GM23338 (cell line): ENCODE measurements around the gene RIOX2. TPM values are rescaled to one million over a fixed set of nuclear protein-coding genes. Genes with fewer than 3 reads are reported as not detected.
A peak's percentile ranks its signal among the peaks of the same experiment; 100 is the strongest.
"Not testable (repeated sequence)": the region's sequence is repeated elsewhere in the genome, so short reads cannot be mapped to it uniquely, and the experiment has no call there.

Experiments used
- ATAC-seq: fragments of 200-7000 bp; cut with Tn5 transposase; 3 replicates; pipeline ENCODE4 v1.9.1; 2020
- DNase-seq: peaks from one replicate; pipeline ENCODE4 v3.0.0-alpha.2; 2015; ENCODE audit warnings: low spot score
- H2AFZ ChIP-seq: fragments of 200-600 bp; sonication (generic); 2 replicates; pipeline ENCODE4 v1.8.0; 2016; ENCODE audit warnings: antibody characterized with exemption, mild to moderate bottlenecking, moderate library complexity
- H3F3A ChIP-seq: fragments of 200-600 bp; sonication (generic); replicated peaks from 2 replicates; pipeline ENCODE4 v1.8.0; 2017; ENCODE audit warnings: antibody characterized with exemption, mixed run types, low read depth
- H3K27ac ChIP-seq: fragments of 200-600 bp; sonication (generic); 2 replicates; pipeline ENCODE4 v1.6.1; 2016; ENCODE audit warnings: low read depth
- H3K27me3 ChIP-seq: fragments of 200-600 bp; sonication (generic); 2 replicates; pipeline ENCODE4 v1.8.0; 2016; ENCODE audit warnings: mild to moderate bottlenecking, mixed run types, moderate library complexity; ENCODE audit not compliant: insufficient read depth
- H3K36me3 ChIP-seq: fragments of 200-600 bp; sonication (generic); 2 replicates; pipeline ENCODE4 v1.8.0; 2016; ENCODE audit warnings: mild to moderate bottlenecking; ENCODE audit not compliant: insufficient read depth
- H3K4me1 ChIP-seq: fragments of 200-600 bp; sonication (generic); 2 replicates; pipeline ENCODE4 v1.8.0; 2016; ENCODE audit warnings: mild to moderate bottlenecking, moderate library complexity; ENCODE audit not compliant: insufficient read depth
- H3K4me2 ChIP-seq: fragments of 200-600 bp; sonication (generic); 2 replicates; pipeline ENCODE4 v1.7.1; 2017; ENCODE audit warnings: mixed run types
- H3K4me3 ChIP-seq: fragments of 200-600 bp; sonication (generic); 2 replicates; pipeline ENCODE4 v1.6.1; 2016; ENCODE audit warnings: mixed run types
- H3K79me2 ChIP-seq: fragments of 200-600 bp; sonication (generic); replicated peaks from 2 replicates; pipeline ENCODE4 v1.8.0; 2017; ENCODE audit warnings: mild to moderate bottlenecking; ENCODE audit not compliant: insufficient read depth
- H3K9me2 ChIP-seq: fragments of 200-600 bp; sonication (generic); 2 replicates; pipeline ENCODE4 v1.8.0; 2017; ENCODE audit not compliant: insufficient read depth
- H4K20me1 ChIP-seq: fragments of 200-600 bp; sonication (generic); replicated peaks from 2 replicates; pipeline ENCODE4 v1.8.0; 2017; ENCODE audit warnings: mild to moderate bottlenecking; ENCODE audit not compliant: insufficient read depth
- H3K27ac Mint-ChIP-seq: 2 replicates; pipeline ENCODE4 v1.8.0; 2020; ENCODE audit warnings: inconsistent platforms, mild to moderate bottlenecking, moderate library complexity, mixed read lengths
- H3K27me3 Mint-ChIP-seq: 3 replicates; pipeline ENCODE4 v1.8.0; 2022; ENCODE audit warnings: low read depth, mild to moderate bottlenecking, moderate library complexity, mixed read lengths, inconsistent platforms; ENCODE audit not compliant: insufficient read depth, poor library complexity
- H3K36me3 Mint-ChIP-seq: 3 replicates; pipeline ENCODE4 v1.8.0; 2021; ENCODE audit warnings: low read depth, mild to moderate bottlenecking, inconsistent platforms, moderate library complexity, mixed read lengths
- H3K4me1 Mint-ChIP-seq: 3 replicates; pipeline ENCODE4 v1.8.0; 2020; ENCODE audit warnings: mild to moderate bottlenecking, inconsistent platforms, mixed read lengths
- H3K4me3 Mint-ChIP-seq: 3 replicates; pipeline ENCODE4 v1.8.0; 2021; ENCODE audit warnings: moderate library complexity, mild to moderate bottlenecking, inconsistent platforms, mixed read lengths
- H3K9me3 Mint-ChIP-seq: 3 replicates; pipeline ENCODE4 v1.8.0; 2020; ENCODE audit warnings: moderate library complexity, mild to moderate bottlenecking, inconsistent platforms, mixed read lengths
- CTCF ChIP-seq, 2 experiments: fragments of 200-600 bp in 1 of 2; sonication (generic) in 1 of 2; conservative IDR thresholded peaks; 2 replicates each; pipeline versions ENCODE4 v1.5.1 to v1.6.1; 2016 to 2017; ENCODE audit warnings: antibody characterized with exemption in 2 of 2, low read depth in 2 of 2, mild to moderate bottlenecking in 2 of 2, moderate library complexity in 1 of 2
- NANOG ChIP-seq: IDR thresholded peaks from 2 replicates; pipeline ENCODE4 v1.6.1; 2016; ENCODE audit warnings: antibody characterized with exemption, borderline replicate concordance
- POLR2AphosphoS5 ChIP-seq: IDR thresholded peaks from 2 replicates; pipeline ENCODE4 v1.6.1; 2016; ENCODE audit warnings: antibody characterized with exemption, low read depth
- REST ChIP-seq: IDR thresholded peaks from one replicate; pipeline ENCODE4 v1.6.1; 2018; ENCODE audit warnings: antibody characterized with exemption; ENCODE audit not compliant: unreplicated experiment
- ZNF331 ChIP-seq: fragments of 250-450 bp; sonication (Bioruptor Pico); IDR thresholded peaks from 2 replicates; pipeline ENCODE4 v1.5.0; 2020; ENCODE audit warnings: low read depth, mild to moderate bottlenecking, moderate library complexity
- polyA plus RNA-seq: library from polyadenylated mRNA; unstranded; fragments of >200 nt; fragmentation: Nextera tagmentation; extraction: Ambion mirVana; gene quantifications from 2 replicates; pipeline ENCODE4 v1.2.1, GENCODE V29; 2016
- total RNA-seq: library from RNA; depleted of rRNA; stranded (reverse); fragments of >200 nt; shearing (Covaris generic); gene quantifications from 2 replicates; pipeline ENCODE4 v1.2.3, GENCODE V29; 2014

RIOX2 gene
- total and polyA plus RNA-seq, 2 experiments from 2014 or later, result 9.0 to 10.7 TPM

GRCh38 chr3:98012979-98013378 lies 40.7 kb upstream of the RIOX2 start (continued):
- TF ChIP-seq ZNF331 (CRISPR knock-in tag), result no peak

GRCh38 chr3:98010883-98011449 lies 38.7 kb upstream of the RIOX2 start:
- not testable (repeated sequence) for H3K27me3 ChIP-seq, H3K79me2 ChIP-seq, H3K4me3 ChIP-seq, DNase-seq, H2AFZ ChIP-seq, H3K36me3 Mint-ChIP-seq, H3K27ac ChIP-seq, H3K4me2 ChIP-seq, H3K4me1 ChIP-seq, H3K9me3 Mint-ChIP-seq, H3K4me1 Mint-ChIP-seq, H3K9me2 ChIP-seq, H3F3A ChIP-seq, H3K27me3 Mint-ChIP-seq, H3K4me3 Mint-ChIP-seq, H3K27ac Mint-ChIP-seq, ATAC-seq, H3K36me3 ChIP-seq, H4K20me1 ChIP-seq

GRCh38 chr3:98010194-98010882 lies 38.1 kb upstream of the RIOX2 start:
- H3K4me3 ChIP-seq, result no peak overlapping the region
- no peak overlapping the region for H3K27ac ChIP-seq
- H3K4me3 Mint-ChIP-seq, result no peak overlapping the region
- no peaks in the 10 kb centered on the region for H3K36me3 Mint-ChIP-seq
- H3F3A ChIP-seq, result no peaks in the 10 kb centered on the region
- no peaks in the 10 kb centered on the region for H3K9me3 Mint-ChIP-seq
- no peak overlapping the region for H3K4me2 ChIP-seq
- no peaks in the 10 kb centered on the region for H3K36me3 ChIP-seq
- H3K9me2 ChIP-seq, result no peaks in the 10 kb centered on the region
- no peak for ATAC-seq
- peak; percentile 22 for DNase-seq
- no peak overlapping the region for H3K27ac Mint-ChIP-seq
- H3K27me3 Mint-ChIP-seq, result peaks cover 3% of the 10 kb centered on the region
- H3K4me1 Mint-ChIP-seq, result no peaks in the 10 kb centered on the region
- H3K4me1 ChIP-seq, result no peaks in the 10 kb centered on the region
- no peak overlapping the region for H2AFZ ChIP-seq
- TF ChIP-seq CTCF (conservative IDR thresholded peaks at IDR 0.05; ENCODE audit: low read depth in 2 of 2) (peak; percentile 23 to 56; a peak in 3 of 4 replicates), REST (no peak), POLR2AphosphoS5 (no peak), NANOG (no peak)
- no peaks in the 10 kb centered on the region for H3K27me3 ChIP-seq
- no peaks in the 10 kb centered on the region for H3K79me2 ChIP-seq
- H4K20me1 ChIP-seq, result no peaks in the 10 kb centered on the region
